ENCODE measurements around the gene LOXL3.

LOXL3 gene

GRCh38 chr2:74551530-74551929 lies 2.2 kb downstream of the LOXL3 start:
- DNase-seq: no peak

GRCh38 chr2:74550231-74550630 lies 3.5 kb downstream of the LOXL3 start:
- DNase-seq: no peak

- no peak for DNase-seq
Observed at GRCh38 chr2:74548900-74549826, 4.6 kb downstream of the LOXL3 start.

- no peak for DNase-seq
Observed at GRCh38 chr2:74548285-74548899, 5.3 kb downstream of the LOXL3 start.

GRCh38 chr2:74546004-74546403 lies 7.7 kb downstream of the LOXL3 start:
- DNase-seq: no peak

- DNase-seq: no peak
Observed at GRCh38 chr2:74544634-74545033, 9.1 kb downstream of the LOXL3 start.

- DNase-seq: no peak
Observed at GRCh38 chr2:74542978-74543377, 10.8 kb downstream of the LOXL3 start.

GRCh38 chr2:74540291-74540690 lies 13.5 kb downstream of the LOXL3 start:
- no peak for DNase-seq

GRCh38 chr2:74538881-74539339 lies 14.8 kb downstream of the LOXL3 start:
- no peak for DNase-seq

GRCh38 chr2:74537140-74537539 lies 16.6 kb downstream of the LOXL3 start:
- DNase-seq: no peak

GRCh38 chr2:74536166-74536950 lies 17.4 kb downstream of the LOXL3 start:
- no peak for DNase-seq

GRCh38 chr2:74535440-74535965 lies 18.2 kb downstream of the LOXL3 start:
- DNase-seq: no peak

- no peak for DNase-seq
Observed at GRCh38 chr2:74534411-74534810, 19.3 kb downstream of the LOXL3 start.

GRCh38 chr2:74533464-74533863 lies 20.3 kb downstream of the LOXL3 start:
- DNase-seq: no peak

GRCh38 chr2:74532222-74532621 lies 21.5 kb downstream of the LOXL3 start:
- DNase-seq: no peak

GRCh38 chr2:74531666-74532065 lies 22.1 kb downstream of the LOXL3 start:
- DNase-seq: no peak

GRCh38 chr2:74530239-74531187 lies 23.2 kb downstream of the LOXL3 start:
- DNase-seq: no peak

GRCh38 chr2:74529357-74530238 lies 24.1 kb downstream of the LOXL3 start, which contains the start of the genes AUP1 and HTRA2:
AUP1 (minus strand) TSS chr2:74529706; CDS start chr2:74529629, 77 bp downstream.
HTRA2 (plus strand) TSS chr2:74529933; CDS start chr2:74530007, 74 bp downstream.
- DNase-seq: peak; percentile 36

GRCh38 chr2:74528600-74529356 lies 25.0 kb downstream of the LOXL3 start:
- DNase-seq: no peak

- DNase-seq: no peak
Observed at GRCh38 chr2:74527741-74528140, 26.0 kb downstream of the LOXL3 start.

All from cortex of kidney (tissue), 1 donor.